NCI-H2196 (cell line): ENCODE measurements around the gene BACE2.
A peak's percentile ranks its signal among the peaks of the same experiment; 100 is the strongest.
"Not testable (repeated sequence)": the region's sequence is repeated elsewhere in the genome, so short reads cannot be mapped to it uniquely, and the experiment has no call there.

Source experiments
- DNase-seq: peaks from one replicate; lab custom pipeline; 2025; ENCODE audit not compliant: unreplicated experiment; lab: John Stamatoyannopoulos, UW

BACE2 gene

GRCh38 chr21:41235201-41235600, 67.2 kb downstream of the BACE2 start:
- DNase-seq, result peak; percentile 64

GRCh38 chr21:41236352-41236973, 68.5 kb downstream of the BACE2 start:
- no peak for DNase-seq

GRCh38 chr21:41238081-41238796, 70.3 kb downstream of the BACE2 start:
- DNase-seq, result not testable (repeated sequence)

- no peak for DNase-seq
These were observed 72.1 kb downstream of the BACE2 start for GRCh38 chr21:41240040-41240439.

- DNase-seq, result peak; percentile 38
These were observed 73.4 kb downstream of the BACE2 start for GRCh38 chr21:41241341-41241740.

GRCh38 chr21:41242238-41242829, 74.4 kb downstream of the BACE2 start:
- DNase-seq, result no peak

- no peak for DNase-seq
These were observed 75.1 kb downstream of the BACE2 start for GRCh38 chr21:41243107-41243506.

- DNase-seq, result not testable (repeated sequence)
These were observed 76.4 kb downstream of the BACE2 start for GRCh38 chr21:41244266-41244880.

- no peak for DNase-seq
These were observed 77.7 kb downstream of the BACE2 start for GRCh38 chr21:41245509-41246135.

- no peak for DNase-seq
These were observed 78.8 kb downstream of the BACE2 start for GRCh38 chr21:41246808-41247207.

- DNase-seq, result peak; percentile 91
These were observed 79.9 kb downstream of the BACE2 start for GRCh38 chr21:41247561-41248545.

GRCh38 chr21:41249476-41249875, 81.5 kb downstream of the BACE2 start:
- no peak for DNase-seq

- peak; percentile 60 for DNase-seq
These were observed 82.6 kb downstream of the BACE2 start for GRCh38 chr21:41250519-41250918.

GRCh38 chr21:41251961-41252642, 84.1 kb downstream of the BACE2 start:
- no peak for DNase-seq

GRCh38 chr21:41254090-41254700, 86.2 kb downstream of the BACE2 start:
- no peak for DNase-seq

- DNase-seq, result no peak
These were observed 87.2 kb downstream of the BACE2 start for GRCh38 chr21:41255190-41255589.

- DNase-seq, result not testable (repeated sequence)
These were observed 88.3 kb downstream of the BACE2 start for GRCh38 chr21:41256231-41256630.

GRCh38 chr21:41256771-41257702, 89.1 kb downstream of the BACE2 start:
- no peak for DNase-seq
